Inflammatory macrophage treated with lipopolysaccharide for 4 hours (primary cell): ENCODE measurements around the gene SELENOM.
"Not testable (repeated sequence)": the region's sequence is repeated elsewhere in the genome, so short reads cannot be mapped to it uniquely, and the experiment has no call there.

ENCODE experiments used
- DNase-seq: peaks from one replicate; pipeline ENCODE4 v3.0.0-alpha.2; 2020

SELENOM gene

DNA sequence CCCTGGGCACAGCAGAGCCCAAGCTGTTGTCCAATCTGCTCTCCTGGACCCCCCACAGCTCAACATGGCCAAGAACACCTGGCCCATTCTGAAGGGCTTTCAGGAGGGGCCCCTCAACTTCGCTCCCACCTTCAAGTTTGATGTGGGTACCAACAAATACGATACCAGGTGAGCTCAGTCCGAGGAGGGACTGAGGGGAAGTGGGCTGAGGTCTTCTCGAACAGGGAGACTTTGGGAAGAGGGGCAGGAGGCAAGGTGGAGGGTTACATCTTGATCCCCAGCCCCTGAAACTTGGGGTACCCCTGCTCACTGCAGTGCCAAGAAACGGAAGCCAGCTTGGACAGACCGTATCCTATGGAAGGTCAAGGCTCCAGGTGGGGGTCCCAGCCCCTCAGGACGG is 20.8 kb upstream of the SELENOM start:
- no peak for DNase-seq

DNA sequence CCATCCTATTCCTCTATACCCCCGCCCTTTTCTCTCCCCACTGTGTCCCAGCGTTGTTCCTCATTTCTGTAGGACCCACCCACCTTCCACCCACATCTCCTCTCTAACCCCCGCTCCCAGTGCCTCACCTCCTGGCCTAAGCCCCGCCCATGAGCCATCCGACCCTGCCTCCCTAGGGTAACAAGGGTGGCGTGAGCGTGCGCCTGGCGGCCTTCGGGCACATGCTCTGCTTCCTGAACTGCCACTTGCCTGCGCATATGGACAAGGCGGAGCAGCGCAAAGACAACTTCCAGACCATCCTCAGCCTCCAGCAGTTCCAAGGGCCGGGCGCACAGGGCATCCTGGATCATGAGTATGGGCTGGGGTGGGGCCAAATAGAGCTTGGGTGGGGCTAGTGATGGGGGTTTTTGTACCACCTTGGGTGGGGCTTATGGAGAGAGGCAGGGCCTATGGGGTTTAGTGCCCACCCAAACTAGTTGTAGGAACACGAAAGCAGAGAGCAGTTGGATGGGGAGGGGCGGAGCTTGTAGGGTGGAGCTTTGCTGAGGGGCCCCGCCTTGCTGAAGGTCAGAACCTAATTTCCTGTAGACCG is 19.9 kb upstream of the SELENOM start:
- DNase-seq, result no peak

DNA sequence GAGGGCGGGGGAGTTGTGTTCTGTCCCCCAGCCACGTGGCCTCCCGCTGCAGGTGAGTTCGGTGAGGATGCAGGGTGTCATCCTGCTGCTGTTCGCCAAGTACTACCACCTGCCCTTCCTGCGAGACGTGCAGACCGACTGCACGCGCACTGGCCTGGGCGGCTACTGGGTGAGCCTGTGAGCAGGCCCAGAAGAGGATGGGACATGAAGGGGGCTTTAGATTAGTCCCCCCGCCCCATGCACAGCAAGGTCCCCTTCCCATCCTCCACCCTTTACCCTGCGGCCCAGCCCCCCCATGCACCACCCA is 19.5 kb upstream of the SELENOM start:
- DNase-seq, result no peak

DNA sequence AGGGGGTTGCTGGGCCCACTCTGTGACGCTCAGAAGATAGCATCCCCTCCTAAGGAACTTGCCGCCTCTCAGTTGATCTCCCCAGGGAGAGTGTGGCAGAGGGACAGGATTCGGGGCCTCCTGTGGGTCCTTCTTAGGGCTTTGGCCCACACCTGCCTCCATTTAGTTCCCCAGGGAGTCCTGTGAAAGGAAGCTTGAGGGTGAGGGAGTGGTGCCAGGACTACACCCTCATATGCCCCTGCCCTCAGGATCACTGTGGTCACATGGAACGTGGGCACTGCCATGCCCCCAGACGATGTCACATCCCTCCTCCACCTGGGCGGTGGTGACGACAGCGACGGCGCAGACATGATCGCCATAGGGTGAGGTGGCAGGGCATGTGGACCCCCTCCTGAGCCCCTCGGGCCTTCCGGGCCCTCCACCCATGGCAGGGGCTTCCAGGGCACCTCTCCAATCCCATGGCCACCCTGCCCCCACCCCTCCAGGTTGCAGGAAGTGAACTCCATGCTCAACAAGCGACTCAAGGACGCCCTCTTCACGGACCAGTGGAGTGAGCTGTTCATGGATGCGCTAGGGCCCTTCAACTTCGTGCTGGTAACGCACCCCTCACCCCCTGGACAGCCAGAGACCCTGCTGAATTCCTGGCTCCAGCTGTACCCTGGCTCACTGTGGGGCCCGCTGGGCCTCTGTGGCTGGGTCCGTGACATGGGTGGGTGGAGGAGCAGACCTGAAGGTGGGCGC is 18.9 kb upstream of the SELENOM start:
- DNase-seq, result no peak

DNA sequence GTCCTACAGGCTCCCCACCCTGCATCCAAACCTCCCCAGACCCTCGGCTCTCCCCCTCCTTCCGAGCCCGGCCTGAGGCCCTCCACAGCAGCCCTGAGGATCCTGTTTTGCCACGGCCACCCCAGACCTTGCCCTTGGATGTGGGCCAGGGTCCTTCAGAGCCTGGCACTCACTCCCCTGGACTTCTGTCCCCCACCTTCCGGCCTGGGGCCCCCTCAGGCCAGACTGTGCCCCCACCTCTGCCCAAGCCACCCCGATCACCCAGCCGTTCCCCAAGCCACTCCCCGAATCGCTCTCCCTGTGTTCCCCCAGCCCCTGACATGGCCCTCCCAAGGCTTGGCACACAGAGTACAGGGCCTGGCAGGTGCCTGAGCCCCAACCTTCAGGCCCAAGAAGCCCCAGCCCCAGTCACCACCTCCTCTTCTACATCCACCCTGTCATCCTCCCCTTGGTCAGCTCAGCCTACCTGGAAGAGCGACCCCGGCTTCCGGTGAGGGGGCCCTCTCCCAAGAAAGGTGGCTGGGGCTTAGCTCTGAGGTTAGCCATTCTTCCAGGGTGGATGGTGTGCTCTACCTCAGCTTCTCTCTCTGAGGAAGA is 18.3 kb upstream of the SELENOM start:
- no peak for DNase-seq

DNA sequence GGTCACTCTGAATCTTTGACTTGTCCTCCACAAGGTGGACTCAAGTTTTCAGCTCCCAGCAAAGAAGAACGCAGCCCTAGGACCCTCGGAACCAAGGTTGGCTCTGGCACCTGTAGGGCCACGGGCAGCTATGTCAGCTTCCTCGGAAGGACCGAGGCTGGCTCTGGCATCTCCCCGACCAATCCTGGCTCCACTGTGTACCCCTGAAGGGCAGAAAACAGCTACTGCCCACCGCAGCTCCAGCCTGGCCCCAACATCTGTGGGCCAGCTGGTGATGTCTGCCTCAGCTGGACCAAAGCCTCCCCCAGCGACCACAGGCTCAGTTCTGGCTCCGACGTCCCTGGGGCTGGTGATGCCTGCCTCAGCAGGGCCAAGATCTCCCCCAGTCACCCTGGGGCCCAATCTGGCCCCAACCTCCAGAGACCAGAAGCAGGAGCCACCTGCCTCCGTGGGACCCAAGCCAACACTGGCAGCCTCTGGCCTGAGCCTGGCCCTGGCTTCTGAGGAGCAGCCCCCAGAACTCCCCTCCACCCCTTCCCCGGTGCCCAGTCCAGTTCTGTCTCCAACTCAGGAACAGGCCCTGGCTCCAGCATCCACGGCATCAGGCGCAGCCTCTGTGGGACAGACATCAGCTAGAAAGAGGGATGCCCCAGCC is 17.6 kb upstream of the SELENOM start:
- no peak for DNase-seq

DNA sequence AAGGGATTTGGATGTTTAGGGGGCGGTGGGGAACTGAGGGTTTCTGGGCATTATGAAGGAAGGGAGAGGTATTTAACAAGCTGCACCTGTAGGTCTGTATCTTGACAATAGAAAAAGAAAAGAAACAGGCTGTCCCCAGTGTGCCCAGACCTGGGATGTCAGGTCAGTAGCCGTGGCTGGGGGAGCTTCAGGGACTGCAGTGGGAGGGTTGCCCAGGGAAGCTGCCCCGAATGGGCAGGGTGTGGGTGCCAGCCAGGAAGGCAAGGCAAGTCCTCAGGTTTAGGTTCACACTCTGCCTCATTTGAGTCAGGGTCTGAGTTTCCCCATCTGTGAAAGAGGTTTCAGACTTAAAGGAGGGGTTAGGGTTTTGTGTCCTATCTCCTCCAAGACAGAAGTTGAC is 16.9 kb upstream of the SELENOM start:
- DNase-seq, result no peak

DNA sequence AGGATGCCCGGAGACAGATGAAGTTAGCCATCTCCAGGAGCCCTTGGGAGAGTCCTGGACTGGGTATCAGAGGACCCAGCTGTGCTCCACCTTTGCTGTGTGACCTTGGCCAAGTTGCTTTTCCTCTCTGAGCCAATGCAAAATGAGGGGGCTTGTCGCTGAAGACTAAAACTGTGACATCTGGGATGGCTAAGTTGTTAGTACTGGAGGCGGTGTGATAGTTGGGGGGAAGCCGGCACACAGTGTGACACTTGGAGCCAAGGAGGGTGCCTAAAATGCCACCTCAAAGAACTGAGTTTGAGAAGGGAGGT is 15.9 kb upstream of the SELENOM start:
- DNase-seq, result no peak

DNA sequence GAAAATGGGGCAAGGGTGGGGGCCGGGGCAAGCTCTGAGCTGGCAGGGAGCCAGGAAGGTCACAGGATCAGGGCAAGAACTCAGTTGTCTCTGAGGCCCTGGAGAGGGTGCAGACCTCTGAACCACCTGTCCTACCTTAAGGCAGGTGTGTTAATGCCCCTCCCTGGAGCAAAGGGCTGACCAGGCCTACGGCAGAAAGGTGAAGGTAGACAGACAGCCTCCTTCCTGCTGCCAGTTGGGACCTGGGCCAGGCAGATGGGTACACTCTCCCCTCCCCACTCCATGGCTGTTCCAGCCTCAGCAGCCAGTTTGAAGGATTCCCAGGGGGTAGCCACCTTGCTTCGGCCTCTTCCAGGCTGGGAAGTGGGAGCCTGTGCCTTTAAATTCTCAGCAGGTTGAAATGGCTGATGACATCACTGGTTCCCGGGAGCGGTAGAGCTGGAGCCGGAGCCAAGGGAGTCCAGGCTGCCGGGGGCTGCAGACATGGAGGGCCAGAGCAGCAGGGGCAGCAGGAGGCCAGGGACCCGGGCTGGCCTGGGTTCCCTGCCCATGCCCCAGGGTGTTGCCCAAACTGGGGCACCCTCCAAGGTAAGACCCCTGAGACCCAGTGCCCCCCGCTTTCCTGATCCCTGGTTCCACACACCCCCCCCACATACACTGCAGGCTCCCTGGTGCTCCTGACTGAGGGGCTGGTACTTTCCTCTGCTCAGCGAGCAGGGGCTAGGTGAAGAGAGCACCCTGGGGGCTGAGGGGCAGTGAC is 15.3 kb upstream of the SELENOM start, which contains the start of gene INPP5J:
TSS of gene INPP5J (plus strand) at position 435 of the 760 bp plus-strand sequence. CDS start at position 484, 49 bp downstream.
- no peak for DNase-seq

DNA sequence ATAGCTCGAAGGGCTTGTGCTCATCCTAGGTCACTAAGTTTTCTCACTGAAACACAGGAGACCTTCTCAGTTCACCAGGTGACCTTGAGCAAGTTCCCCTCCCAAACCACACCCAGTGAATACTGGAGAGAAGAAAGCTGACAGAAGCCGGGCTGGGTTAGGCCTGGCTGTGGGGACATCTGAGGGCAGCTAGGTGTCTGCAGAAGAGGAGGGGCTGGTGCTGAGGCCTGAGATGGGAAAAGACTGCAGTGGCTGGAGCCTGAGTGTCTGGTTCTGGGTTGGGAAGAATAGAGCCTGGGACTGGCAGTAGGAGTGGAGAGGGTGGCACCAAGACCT is 14.8 kb upstream of the SELENOM start:
- no peak for DNase-seq

DNA sequence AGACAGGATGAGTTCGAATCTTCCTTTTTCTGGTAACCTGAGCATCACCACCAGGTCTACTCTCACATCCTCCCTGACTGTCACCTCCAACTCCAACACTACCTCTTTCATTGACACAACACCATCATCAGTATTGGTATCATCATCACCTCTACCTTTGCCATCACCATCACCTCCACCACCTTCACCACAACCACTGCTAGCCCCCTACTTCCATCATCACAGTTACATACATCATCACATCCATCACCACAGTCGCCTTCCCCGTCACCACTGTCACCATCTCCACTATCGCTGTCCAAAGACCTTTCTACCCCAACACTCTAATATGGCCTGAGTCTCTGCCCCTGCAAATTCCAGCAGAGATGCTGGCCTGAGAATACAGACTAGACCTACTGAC is 14.0 kb upstream of the SELENOM start:
- no peak for DNase-seq

DNA sequence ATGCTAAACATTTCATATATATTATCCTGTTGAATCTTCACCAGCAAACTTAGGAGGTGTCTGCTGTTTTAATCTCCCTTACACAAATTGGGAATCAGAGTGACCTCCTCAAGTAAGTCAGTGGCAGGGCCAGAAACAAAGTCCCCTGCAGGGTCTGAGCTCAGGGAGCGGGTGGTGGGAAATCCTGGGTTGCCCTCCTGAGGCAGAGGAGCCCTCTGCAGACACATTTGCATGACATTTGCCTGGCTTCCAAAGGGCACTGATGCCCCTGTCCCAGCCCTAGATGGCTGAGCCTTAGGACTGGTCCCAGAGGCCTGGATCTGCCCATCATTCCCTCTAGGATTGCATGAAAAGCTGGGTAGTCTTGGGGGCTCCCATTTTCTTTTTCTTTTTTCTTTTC is 13.3 kb upstream of the SELENOM start:
- no peak for DNase-seq

DNA sequence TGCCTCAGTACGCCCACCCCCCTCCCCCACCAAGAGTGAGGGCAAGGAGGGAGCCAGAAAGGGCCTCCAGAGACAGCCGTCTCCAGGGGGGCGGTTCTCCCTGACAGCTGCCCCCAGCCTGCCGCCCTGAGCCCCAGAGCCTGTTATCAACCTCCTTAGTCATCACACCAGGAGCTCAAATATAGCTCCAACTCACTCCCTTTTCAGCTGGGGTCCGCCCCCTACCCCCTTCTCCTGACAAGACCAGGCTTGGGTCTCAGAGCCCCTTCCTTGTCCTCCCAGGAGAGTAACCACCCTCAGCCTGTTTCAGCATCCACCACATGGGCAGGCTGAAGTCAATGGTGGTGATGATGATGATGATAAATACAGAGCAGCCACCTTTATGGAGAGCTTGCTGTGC is 12.9 kb upstream of the SELENOM start:
- no peak for DNase-seq

DNA sequence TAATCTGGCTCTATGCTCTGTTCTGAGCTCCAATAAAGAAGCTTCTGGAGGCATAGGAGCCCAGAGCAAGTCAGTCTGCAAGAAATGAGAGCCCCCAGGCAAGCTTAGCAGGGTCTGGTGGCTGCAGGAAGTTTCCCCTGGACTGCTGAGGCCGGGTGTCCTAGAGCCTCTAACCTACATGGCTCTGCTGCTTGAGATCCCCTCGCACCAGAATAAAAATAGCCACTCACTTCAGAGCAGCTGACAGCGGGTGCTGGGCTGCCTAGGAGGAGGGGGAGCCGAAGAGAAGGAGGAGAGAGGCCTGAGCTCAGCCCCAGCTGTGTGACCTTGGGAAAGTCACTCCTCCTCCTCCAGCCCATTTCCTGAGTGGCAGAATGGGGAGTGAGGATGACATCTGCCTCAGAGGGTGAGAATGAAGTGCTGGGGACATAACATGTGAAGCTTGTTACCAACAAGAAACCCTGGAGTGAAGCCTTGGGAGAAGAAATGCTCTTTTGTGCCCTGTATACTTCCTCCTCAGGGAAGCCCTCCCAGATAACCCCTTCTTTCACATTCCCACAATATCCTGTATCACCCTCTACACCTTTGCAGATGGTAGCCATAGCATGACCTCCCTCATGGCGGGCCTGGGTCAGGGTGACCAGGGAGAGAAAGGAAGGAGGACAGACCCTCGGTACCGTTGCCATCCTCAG is 11.8 kb upstream of the SELENOM start:
- no peak for DNase-seq

DNA sequence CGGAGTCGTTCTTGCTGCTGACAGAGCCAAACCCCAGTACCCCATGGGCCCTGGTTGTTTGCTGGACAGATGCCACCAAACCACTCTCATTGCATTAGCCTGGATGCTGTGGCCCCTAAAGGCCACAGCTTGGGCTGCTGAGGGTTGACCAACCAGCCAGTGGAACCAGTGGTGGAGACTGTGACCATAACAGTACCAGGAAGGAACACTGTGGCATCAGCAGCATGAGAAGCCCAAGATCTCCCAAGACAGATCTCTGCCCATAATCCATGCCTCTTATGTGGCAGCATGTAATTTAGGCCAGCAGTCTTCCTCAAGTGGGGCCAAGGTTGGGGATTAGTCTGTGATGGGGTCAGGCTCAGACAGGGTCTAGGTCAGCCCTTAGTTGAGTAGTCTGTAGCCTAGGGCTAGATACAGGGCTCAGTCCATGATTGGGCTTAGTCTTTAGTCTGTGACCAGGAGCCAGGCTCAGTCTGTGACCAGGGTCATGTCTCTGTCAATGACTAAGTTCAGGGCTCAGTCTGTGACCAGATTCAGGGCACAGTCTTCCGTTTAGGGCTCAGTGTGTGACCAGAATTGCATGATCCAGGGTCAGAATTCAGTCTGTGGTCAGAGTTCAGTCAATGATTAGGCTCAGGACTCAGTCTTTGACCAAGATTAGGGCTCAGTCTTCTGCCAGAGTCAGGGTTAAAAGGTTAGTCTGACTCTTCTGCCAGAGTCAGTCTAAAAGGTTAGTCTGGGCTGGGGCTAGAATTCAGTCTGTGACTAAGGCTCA is 10.9 kb upstream of the SELENOM start:
- DNase-seq, result no peak

DNA sequence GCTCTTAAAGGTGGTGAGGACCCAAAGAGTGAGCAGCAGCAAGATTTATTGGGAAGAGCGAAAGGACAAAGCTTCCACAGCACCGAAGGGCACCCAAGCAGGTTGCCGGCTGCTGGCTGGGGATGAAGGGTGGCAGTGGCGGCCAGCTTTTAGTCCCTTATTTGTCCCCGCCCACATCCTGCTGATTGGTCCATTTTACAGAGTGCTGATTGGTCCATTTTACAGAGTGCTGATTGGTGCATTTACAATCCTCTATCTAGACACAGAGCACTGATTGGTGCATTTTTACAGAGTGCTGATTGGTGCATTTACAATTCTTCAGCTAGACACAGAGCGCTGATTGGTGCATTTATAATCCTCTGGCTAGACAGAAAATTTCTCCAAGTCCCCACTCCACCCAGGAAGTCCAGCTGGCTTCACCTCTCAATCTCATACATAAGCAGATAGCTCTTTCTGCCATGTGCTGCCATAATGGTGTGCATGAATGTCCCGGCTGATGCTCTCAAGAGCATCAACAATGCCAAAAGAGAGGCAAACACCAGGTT is 5.3 kb upstream of the SELENOM start:
- not testable (repeated sequence) for DNase-seq

DNA sequence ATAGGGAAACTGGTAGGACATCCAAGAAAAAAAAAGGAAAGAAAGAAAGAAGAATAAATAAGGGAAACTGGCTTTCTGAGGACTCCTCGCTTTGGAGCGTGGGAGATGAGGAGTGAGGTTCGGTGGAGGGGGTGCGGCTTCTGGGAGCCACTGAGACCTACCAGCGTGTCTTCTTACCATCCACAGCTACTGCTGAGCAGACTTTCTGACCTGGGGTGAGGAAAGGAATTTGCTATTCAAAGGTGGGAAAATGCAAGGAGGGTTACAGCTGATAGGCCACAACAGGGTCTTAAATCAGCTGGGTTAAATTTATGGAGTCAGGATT is 488 bp upstream of the SELENOM start:
- DNase-seq, result no peak

DNA sequence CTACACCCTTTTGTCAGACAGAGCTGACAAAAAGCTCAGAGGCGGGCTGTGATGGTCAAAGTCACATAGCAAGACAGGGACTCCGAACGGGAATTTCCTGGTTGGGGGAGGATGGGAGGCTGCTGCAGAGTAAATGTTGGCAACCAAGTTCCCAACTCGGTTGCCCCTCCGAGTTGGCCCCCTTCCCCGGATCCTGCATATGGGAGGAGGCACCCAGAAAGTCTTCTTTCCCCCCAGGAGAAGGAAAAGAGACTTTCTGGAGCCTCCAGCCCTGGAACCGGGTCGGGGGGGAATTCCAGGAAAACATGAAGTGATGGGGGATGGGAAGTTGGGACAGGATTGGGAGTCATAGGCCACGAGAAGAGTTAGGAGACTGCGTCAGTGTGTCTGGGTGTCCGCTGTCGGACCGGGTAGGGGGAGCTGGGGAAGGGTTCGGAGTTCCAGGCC is 614 bp downstream of the SELENOM start:
- DNase-seq, result no peak

DNA sequence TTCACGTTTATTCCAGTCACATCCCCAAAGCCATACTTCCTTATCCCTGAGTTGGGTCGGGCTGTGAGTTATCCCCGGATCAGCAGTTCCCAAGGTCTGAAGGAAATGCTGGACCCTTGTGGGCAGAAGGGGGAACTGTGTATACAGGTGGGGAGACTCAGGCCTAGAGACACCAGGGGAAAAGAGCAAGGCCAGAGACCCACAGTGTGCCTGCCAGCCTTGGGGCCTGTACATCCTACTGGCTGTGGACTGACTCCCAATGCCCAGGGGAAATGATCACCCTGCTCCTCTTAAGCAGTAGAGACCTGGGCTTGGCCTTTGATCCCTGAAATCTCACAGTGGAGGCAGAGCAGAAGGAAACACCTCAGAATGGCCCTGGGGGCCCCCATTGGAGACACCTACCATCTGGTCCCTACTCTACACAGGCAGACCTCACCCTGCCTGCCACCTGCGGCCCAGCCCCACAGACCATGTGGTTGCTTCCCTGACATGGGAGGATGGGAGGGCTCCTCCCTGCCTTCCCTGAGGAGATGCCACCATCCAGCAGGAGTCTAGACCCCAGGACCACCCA is 1.3 kb downstream of the SELENOM start:
- DNase-seq, result no peak

DNA sequence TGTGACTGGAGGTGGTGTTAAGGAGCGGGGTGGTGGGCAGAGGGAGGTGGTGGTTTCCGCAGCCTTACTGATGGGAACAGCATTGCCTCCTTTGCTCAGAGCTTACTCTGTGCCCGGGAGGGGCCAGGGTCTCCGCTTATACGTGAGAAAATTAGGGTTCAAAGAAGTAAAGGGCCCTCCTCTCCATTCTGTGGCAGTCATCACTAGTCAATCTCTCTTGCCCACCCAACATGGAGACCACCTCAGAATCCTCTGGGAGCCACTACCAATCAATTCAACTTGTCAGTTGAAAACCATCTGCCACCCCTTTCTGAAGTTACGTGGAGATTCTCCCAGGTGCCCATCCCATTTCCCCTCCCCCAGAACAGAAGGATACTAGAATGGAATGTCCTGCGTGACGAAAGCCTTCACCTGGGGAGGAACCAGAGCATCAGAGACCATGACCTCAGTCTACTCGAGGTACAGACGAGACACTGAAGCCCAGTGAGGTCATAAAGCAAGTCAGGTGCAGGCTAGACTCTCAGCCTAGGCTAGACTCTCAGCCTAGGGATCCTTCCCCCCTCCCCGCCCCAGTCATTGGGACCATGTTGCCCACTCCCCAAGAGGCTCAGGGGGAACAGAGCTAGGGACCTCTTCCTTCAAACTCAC is 2.0 kb downstream of the SELENOM start:
- DNase-seq, result no peak

DNA sequence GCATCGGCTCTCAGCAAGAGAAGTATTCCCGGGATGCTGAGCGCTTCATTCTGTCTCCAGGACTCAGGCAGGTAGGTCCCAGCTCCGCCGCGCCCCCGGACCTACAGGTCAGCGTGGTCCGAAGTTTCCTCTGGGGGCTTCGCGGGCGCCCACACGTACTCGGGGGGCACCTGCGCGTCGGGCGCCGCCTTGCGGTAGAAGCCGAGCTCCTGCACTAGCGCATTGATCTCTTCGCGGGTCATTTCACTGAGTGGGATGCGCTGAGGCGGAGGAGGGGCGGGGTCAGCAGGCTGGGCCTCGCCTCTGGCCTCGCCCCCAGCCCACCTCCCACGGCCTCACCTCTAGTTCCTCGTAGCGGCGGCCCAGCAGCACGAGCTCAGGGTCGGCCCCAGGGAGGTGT is 2.5 kb downstream of the SELENOM start:
- DNase-seq, result no peak
